Stimulated activated CD4-positive, alpha-beta T cell treated with anti-CD3 and anti-CD28 coated beads, Interleukin-1b, Interleukin-23, amount 100 ng/mL, for 48 hours (primary cell): ENCODE results near the gene PTPRN2.
"Not testable (repeated sequence)": the region's sequence is repeated elsewhere in the genome, so short reads cannot be mapped to it uniquely, and the experiment has no call there.

Experiments used
- DNase-seq: peaks from one replicate; pipeline ENCODE4 v3.0.0-alpha.2; 2020

The PTPRN2 gene

GRCh38 chr7:158258411-158259130 is 329.1 kb downstream of the PTPRN2 start:
- no peak for DNase-seq

GRCh38 chr7:158257516-158258410 is 329.9 kb downstream of the PTPRN2 start:
- DNase-seq = no peak

GRCh38 chr7:158257001-158257400 is 330.6 kb downstream of the PTPRN2 start:
- DNase-seq = no peak

- DNase-seq = no peak
Observed at GRCh38 chr7:158256091-158256816, 331.4 kb downstream of the PTPRN2 start.

- no peak for DNase-seq
Observed at GRCh38 chr7:158255558-158255957, 332.1 kb downstream of the PTPRN2 start.

GRCh38 chr7:158255156-158255555 is 332.5 kb downstream of the PTPRN2 start:
- no peak for DNase-seq

- DNase-seq = not testable (repeated sequence)
Observed at GRCh38 chr7:158253670-158254045, 334.0 kb downstream of the PTPRN2 start.

GRCh38 chr7:158252837-158253669 is 334.6 kb downstream of the PTPRN2 start:
- no peak for DNase-seq

- DNase-seq = no peak
Observed at GRCh38 chr7:158252081-158252836, 335.4 kb downstream of the PTPRN2 start.

GRCh38 chr7:158251061-158251965 is 336.3 kb downstream of the PTPRN2 start:
- DNase-seq = no peak

- no peak for DNase-seq
Observed at GRCh38 chr7:158249692-158250091, 337.9 kb downstream of the PTPRN2 start.

- no peak for DNase-seq
Observed at GRCh38 chr7:158248816-158249215, 338.8 kb downstream of the PTPRN2 start.

GRCh38 chr7:158247758-158248487 is 339.7 kb downstream of the PTPRN2 start:
- DNase-seq = no peak

GRCh38 chr7:158246960-158247673 is 340.5 kb downstream of the PTPRN2 start:
- DNase-seq = no peak

GRCh38 chr7:158246272-158246959 is 341.2 kb downstream of the PTPRN2 start:
- no peak for DNase-seq

- DNase-seq = no peak
Observed at GRCh38 chr7:158245724-158246041, 341.9 kb downstream of the PTPRN2 start.

GRCh38 chr7:158244873-158245723 is 342.5 kb downstream of the PTPRN2 start:
- no peak for DNase-seq

GRCh38 chr7:158244430-158244829 is 343.2 kb downstream of the PTPRN2 start:
- no peak for DNase-seq
